Stimulated activated naive B cell treated with anti-CD40 and anti-IgM and Interleukin-4, amounts not matched to agents 10 μg/mL and 1 μg/mL and 100 μg/mL, for 72 hours (primary cell): ENCODE data around the gene DCTN2.
A peak's percentile ranks its signal among the peaks of the same experiment; 100 is the strongest.
"Not testable (repeated sequence)": the region's sequence is repeated elsewhere in the genome, so short reads cannot be mapped to it uniquely, and the experiment has no call there.

Experiments used
- ATAC-seq, 2 donors: fragments of 150-1000 bp; cut with Tn5 transposase; replicated peaks; 2 replicates each; pipeline ENCODE4 v1.10.0; 2021; ENCODE audit warnings: moderate library complexity in 1 of 2
- DNase-seq: peaks from one replicate; pipeline ENCODE4 v3.0.0; 2021
- H3K27ac Mint-ChIP-seq: one replicate; pipeline ENCODE4 v1.8.0; 2022; ENCODE audit warnings: mild to moderate bottlenecking, mixed read lengths
- H3K27me3 Mint-ChIP-seq, 2 donors: one replicate each; pipeline ENCODE4 v1.8.0; 2022; ENCODE audit warnings: mixed read lengths in 2 of 2
- H3K36me3 Mint-ChIP-seq, 2 donors: one replicate each; pipeline ENCODE4 v1.8.0; 2022; ENCODE audit warnings: mixed read lengths in 2 of 2, mild to moderate bottlenecking in 1 of 2
- H3K4me1 Mint-ChIP-seq, 2 donors: one replicate each; pipeline ENCODE4 v1.8.0; 2022; ENCODE audit warnings: mixed read lengths in 2 of 2, mild to moderate bottlenecking in 1 of 2
- H3K4me3 Mint-ChIP-seq, 2 donors: one replicate each; pipeline ENCODE4 v1.8.0; 2022; ENCODE audit warnings: mild to moderate bottlenecking in 2 of 2, mixed read lengths in 2 of 2, moderate library complexity in 1 of 2
- H3K9me3 Mint-ChIP-seq, 2 donors: one replicate each; pipeline ENCODE4 v1.8.0; 2022; ENCODE audit warnings: mixed read lengths in 2 of 2, mild to moderate bottlenecking in 1 of 2

The DCTN2 gene

DNA sequence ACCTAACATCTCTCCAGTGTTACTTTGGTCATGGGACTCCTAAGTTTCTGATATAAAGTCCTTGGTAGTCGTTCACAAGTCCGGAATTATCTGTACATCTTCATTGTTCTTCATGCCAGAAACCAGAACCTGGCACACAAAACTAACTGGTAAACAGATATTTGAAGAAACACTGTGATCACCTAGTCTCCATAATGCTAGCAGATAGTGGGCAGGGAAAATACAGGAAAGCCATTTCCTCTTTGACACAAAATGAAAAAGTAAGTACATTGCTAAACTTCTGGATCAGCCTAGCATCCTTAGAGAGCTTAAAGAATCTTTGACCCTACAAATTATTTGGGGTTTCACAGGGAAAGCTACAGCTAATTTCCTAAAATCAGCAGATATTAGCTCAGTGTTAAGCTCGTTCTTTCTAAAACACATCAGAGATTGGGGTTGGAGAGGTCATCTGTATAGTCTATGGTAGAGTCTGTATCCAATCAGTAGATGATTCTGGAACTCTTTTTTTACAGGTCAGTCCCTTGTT, 31.5 kb downstream of the DCTN2 start:
- peaks cover 61 to 84% of the 10 kb centered on the region in 2 donors for H3K36me3 Mint-ChIP-seq
- H3K4me1 Mint-ChIP-seq = peaks cover 18 to 40% of the 10 kb centered on the region in 2 donors
- no peak for ATAC-seq
- H3K9me3 Mint-ChIP-seq = no peaks in the 10 kb centered on the region
- H3K4me3 Mint-ChIP-seq = no peak overlapping the region
- H3K27me3 Mint-ChIP-seq = no peaks in the 10 kb centered on the region
- peak overlapping the region; percentile 31 for H3K27ac Mint-ChIP-seq
- no peak for DNase-seq

DNA sequence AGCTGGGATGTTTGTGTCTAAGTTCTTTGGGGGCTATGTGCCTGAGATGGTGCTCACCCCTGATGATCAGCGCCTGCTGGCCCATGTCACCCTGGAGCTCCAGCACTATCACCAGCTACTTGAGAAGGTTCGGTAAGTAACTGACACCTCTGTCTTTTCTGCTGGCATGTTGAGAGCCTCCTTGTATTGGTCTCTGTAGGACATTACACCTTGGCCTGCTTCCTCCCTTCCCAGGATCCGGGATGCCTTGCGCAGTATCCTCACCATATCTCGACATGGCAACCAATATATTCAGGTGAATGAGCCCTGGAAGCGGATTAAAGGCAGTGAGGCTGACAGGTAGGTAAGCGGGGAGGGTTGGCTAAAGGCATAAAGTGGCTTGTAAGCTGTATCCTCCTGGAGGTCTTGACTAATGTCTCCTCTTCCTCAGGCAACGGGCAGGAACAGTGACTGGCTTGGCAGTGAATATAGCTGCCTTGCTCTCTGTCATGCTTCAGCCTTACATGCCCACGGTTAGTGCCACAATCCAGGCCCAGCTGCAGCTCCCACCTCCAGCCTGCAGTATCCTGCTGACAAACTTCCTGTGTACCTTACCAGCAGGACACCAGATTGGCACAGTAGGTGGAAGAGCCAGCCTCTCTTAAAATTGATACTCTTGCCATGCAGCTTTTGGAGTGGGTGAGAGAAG, 32.1 kb downstream of the DCTN2 start:
- Mint-ChIP-seq H3K4me3 (no peak overlapping the region), H3K27me3 (no peaks in the 10 kb centered on the region), H3K4me1 (peaks cover 18 to 40% of the 10 kb centered on the region in 2 donors), H3K36me3 (peaks cover 61 to 79% of the 10 kb centered on the region in 2 donors), H3K27ac (peak overlapping the region; percentile 65), H3K9me3 (no peaks in the 10 kb centered on the region)
- ATAC-seq (no peak), DNase-seq (no peak)

DNA sequence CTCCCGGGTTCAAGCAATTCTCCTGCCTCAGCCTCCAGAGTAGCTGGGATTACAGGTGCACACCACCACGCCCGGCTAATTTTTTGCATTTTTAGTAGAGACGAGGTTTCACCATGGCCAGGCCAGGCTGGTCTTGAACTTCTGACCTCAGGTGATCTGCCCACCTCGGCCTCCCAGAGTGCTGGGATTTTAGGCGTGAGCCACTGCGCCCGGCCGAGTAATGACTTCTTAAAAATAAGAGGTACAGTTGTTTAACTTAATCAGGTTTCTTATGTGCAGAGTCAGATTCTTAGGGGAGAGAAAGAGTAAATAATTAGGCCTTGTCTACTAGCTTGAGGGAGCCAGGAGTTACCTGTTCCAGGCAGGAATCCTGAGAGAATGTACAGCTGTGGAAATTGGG, 32.7 kb downstream of the DCTN2 start:
- Mint-ChIP-seq H3K36me3 (peaks cover 62 to 78% of the 10 kb centered on the region in 2 donors), H3K4me1 (peaks cover 17 to 37% of the 10 kb centered on the region in 2 donors), H3K27ac (peak overlapping the region; percentile 65)
- not testable (repeated sequence) for H3K9me3 Mint-ChIP-seq, H3K27me3 Mint-ChIP-seq, ATAC-seq, DNase-seq, H3K4me3 Mint-ChIP-seq

DNA sequence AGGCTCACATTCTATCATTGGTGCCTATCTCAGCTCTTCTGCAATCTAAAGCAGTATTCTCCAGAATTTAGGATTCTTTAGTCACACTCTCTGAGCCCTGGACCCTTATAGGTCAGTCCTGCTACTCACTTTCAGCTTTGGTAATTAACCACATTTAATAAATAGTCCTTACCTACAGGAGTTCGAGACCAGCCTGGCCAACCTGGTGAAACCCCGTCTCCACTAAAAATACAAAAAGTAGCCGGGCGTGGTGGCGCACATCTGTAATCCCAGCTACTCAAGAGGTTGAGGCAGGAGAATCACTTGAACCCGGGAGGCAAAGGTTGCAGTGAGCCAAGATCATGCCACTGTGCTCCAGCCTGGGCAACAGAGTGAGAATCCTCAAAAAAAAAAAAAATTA, 33.3 kb downstream of the DCTN2 start:
- not testable (repeated sequence) for ATAC-seq, H3K9me3 Mint-ChIP-seq, DNase-seq, H3K4me3 Mint-ChIP-seq, H3K27me3 Mint-ChIP-seq, H3K27ac Mint-ChIP-seq
- peaks cover 58 to 75% of the 10 kb centered on the region in 2 donors for H3K36me3 Mint-ChIP-seq
- H3K4me1 Mint-ChIP-seq = peaks cover 12 to 31% of the 10 kb centered on the region in 2 donors

DNA sequence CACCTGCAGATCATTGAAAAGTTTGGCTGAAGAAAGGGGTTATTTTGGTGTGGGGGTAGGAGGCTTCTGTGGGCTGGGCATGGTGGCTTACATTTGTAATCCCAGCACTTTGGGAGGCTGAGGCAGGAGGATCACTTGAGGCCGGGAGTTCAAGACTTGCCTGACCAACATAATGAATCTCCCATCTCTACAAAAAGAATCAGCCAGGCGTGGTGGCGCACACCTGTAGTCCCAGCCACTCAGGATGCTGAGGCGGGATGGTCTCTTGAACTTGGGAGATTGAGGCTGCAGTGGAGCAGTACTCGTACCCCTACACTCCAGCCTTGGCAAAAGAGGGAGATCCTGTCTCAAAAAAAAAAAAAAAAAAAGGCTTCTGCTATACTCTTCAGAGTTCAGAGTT, 33.7 kb downstream of the DCTN2 start:
- Mint-ChIP-seq H3K4me3 (no peak overlapping the region), H3K27ac (peak overlapping the region; percentile 33), H3K9me3 (no peaks in the 10 kb centered on the region), H3K27me3 (no peaks in the 10 kb centered on the region), H3K4me1 (peaks cover 9 to 27% of the 10 kb centered on the region in 2 donors), H3K36me3 (peaks cover 58 to 71% of the 10 kb centered on the region in 2 donors)
- ATAC-seq = no peak
- no peak for DNase-seq

DNA sequence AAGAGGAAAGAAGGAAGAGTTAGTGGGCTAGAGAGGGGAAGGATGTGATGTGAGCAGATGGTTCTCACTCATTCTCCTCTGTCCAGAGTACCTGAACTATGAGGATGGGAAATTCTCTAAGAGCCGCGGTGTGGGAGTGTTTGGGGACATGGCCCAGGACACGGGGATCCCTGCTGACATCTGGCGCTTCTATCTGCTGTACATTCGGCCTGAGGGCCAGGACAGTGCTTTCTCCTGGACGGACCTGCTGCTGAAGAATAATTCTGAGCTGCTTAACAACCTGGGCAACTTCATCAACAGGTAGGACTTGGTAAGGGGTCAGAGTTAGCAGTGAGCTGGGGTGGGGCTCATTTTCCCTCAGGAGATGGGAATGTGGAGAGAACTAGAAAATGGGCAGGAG, 34.3 kb downstream of the DCTN2 start:
- no peak overlapping the region for H3K4me3 Mint-ChIP-seq
- DNase-seq (no peak), ATAC-seq (no peak)
- H3K9me3 Mint-ChIP-seq = no peaks in the 10 kb centered on the region
- no peaks in the 10 kb centered on the region for H3K27me3 Mint-ChIP-seq
- peaks cover 54 to 70% of the 10 kb centered on the region in 2 donors for H3K36me3 Mint-ChIP-seq
- peaks cover 8 to 21% of the 10 kb centered on the region in 2 donors for H3K4me1 Mint-ChIP-seq
- H3K27ac Mint-ChIP-seq = no peak overlapping the region

DNA sequence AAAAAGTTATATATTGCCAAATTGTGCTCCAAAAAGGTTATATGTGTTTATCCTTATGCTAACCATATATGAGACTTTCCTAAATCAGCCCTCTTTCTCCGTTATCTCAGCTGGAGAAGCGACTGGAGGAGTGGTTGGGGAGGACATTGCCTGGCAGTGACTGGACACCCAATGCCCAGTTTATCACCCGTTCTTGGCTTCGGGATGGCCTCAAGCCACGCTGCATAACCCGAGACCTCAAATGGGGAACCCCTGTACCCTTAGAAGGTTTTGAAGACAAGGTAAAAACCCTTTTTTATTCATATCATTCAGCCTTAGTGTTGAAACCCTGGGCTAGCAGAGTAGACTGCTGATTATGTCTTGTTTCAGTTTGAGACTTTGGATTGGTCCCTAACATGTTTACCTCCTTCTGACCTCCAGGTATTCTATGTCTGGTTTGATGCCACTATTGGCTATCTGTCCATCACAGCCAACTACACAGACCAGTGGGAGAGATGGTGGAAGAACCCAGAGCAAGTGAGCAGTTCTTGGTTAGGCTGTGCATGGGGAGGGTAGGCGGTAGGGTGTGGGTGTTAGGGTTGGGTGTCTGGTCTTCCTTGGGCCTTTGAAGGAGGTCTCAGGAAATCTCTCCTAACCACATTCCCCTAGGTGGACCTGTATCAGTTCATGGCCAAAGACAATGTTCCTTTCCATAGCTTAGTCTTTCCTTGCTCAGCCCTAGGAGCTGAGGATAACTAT, 35.2 kb downstream of the DCTN2 start:
- Mint-ChIP-seq H3K9me3 (no peaks in the 10 kb centered on the region), H3K4me1 (peaks cover 5 to 12% of the 10 kb centered on the region in 2 donors), H3K27me3 (no peaks in the 10 kb centered on the region), H3K4me3 (no peak overlapping the region), H3K36me3 (peaks cover 46 to 61% of the 10 kb centered on the region in 2 donors), H3K27ac (peak overlapping the region; percentile 74)
- DNase-seq (no peak), ATAC-seq (no peak)

DNA sequence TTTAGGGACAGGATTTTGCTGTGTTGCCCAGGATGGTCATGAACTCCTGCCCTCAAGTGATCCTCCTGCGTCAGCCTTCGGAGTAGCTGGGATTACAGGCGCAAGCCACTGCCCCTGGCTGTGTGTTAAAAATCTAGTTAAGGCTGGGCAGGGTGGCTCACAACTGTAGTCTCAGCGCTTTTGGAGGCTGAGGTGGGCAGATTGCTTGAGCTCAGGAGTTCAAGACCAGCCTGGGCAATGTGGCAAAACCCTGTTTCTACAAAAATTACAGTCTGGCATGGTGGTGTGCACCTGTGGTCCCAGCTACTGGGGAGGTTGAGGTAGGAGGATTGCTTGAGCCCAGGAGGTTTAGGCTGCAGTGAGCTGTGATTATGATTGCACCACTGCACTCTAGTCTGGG, 35.8 kb downstream of the DCTN2 start:
- Mint-ChIP-seq H3K4me1 (peaks cover 4 to 8% of the 10 kb centered on the region in 2 donors), H3K36me3 (peaks cover 45 to 57% of the 10 kb centered on the region in 2 donors), H3K9me3 (no peaks in the 10 kb centered on the region), H3K27ac (no peak overlapping the region), H3K4me3 (no peak overlapping the region), H3K27me3 (no peaks in the 10 kb centered on the region)
- DNase-seq (no peak), ATAC-seq (no peak)

DNA sequence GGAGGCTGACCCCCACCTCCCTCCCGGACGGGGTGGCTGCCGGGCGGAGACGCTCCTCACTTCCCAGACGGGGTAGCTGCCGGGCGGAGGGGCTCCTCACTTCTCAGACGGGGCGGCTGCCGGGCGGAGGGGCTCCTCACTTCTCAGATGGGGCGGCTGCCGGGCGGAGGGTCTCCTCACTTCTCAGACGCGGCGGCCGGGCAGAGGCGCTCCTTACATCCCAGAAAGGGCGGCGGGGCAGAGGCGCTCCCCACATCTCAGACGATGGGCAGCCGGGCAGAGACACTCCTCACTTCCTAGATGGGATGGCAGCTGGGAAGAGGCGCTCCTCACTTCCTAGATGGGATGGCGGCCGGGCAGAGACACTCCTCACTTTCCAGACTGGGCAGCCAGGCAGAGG, 39.2 kb downstream of the DCTN2 start:
- not testable (repeated sequence) for H3K4me1 Mint-ChIP-seq, H3K27me3 Mint-ChIP-seq, H3K27ac Mint-ChIP-seq, H3K9me3 Mint-ChIP-seq, H3K4me3 Mint-ChIP-seq, ATAC-seq, DNase-seq
- H3K36me3 Mint-ChIP-seq = peaks cover 37 to 49% of the 10 kb centered on the region in 2 donors

DNA sequence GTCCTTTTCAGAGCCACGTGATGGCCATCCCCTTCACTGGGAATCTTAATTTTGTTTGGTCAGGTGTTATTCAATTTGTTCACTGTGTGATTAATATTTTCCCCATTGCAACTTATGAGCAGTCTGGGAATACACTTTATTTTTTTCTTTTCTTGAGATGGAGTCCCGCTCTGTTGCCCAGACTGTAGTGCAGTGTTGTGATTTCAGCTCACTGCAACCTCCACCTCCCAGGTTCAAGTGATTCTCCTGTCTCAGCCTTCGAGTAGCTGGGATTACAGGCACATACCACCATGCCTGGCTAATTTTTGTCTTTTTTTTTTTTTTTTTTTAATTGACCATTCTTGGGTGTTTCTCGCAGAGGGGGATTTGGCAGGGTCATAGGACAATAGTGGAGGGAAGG, 40.5 kb downstream of the DCTN2 start:
- H3K27me3 Mint-ChIP-seq, ATAC-seq, H3K4me3 Mint-ChIP-seq, H3K27ac Mint-ChIP-seq, H3K9me3 Mint-ChIP-seq, DNase-seq, H3K4me1 Mint-ChIP-seq: not testable (repeated sequence)
- H3K36me3 Mint-ChIP-seq = peaks cover 34 to 46% of the 10 kb centered on the region in 2 donors

DNA sequence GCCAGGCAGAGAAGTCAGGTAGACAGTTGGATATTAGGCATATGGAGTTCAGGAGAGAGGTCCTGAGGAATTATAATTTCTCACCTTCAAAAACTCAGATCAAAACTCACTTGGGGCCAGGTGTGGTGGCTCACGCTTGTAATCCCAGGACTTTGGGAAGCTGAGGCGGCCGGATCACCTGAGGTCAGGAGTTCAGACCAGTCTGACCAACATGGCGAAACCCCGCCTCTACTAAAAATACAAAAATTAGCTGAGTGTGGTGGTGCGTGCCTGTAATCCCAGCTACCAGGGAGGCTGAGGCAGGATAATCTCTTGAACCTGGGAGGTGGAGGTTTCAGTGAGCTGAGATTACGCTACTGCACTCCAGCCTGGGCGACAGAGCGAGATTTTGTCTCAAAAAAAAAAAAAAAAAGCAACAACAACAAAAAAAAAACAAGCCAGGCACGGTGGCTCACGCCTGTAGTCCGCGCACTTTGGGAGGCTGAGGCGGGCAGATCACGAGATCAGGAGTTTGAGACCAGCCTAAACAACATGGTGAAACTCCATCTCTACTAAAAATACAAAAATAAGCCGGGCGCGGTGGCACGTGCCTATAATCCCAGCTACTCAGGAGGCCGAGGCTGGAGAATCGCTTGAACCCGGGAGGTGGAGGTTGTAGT, 44.6 kb downstream of the DCTN2 start:
- not testable (repeated sequence) for DNase-seq, ATAC-seq, H3K4me1 Mint-ChIP-seq, H3K4me3 Mint-ChIP-seq, H3K9me3 Mint-ChIP-seq, H3K27me3 Mint-ChIP-seq, H3K27ac Mint-ChIP-seq
- H3K36me3 Mint-ChIP-seq = peaks cover 51 to 59% of the 10 kb centered on the region in 2 donors

DNA sequence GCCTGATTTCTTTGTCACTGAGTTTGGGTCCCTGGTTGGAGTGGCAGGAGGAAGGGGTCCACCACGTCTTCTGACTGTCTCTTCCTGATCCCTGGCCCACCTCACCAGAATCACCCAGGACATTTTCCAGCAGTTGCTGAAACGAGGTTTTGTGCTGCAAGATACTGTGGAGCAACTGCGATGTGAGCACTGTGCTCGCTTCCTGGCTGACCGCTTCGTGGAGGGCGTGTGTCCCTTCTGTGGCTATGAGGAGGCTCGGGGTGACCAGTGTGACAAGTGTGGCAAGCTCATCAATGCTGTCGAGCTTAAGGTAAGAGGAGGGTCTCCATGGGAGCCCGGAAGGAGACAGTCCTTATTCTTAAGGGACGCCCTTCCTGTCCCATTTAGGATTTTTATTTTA, 46.8 kb downstream of the DCTN2 start:
- Mint-ChIP-seq H3K4me1 (peaks cover 7 to 9% of the 10 kb centered on the region in 2 donors), H3K27me3 (no peaks in the 10 kb centered on the region), H3K36me3 (peaks cover 59 to 63% of the 10 kb centered on the region in 2 donors), H3K27ac (no peak overlapping the region), H3K9me3 (peaks cover 0 to 2% of the 10 kb centered on the region in 2 donors), H3K4me3 (no peak overlapping the region)
- no peak for ATAC-seq
- no peak for DNase-seq

DNA sequence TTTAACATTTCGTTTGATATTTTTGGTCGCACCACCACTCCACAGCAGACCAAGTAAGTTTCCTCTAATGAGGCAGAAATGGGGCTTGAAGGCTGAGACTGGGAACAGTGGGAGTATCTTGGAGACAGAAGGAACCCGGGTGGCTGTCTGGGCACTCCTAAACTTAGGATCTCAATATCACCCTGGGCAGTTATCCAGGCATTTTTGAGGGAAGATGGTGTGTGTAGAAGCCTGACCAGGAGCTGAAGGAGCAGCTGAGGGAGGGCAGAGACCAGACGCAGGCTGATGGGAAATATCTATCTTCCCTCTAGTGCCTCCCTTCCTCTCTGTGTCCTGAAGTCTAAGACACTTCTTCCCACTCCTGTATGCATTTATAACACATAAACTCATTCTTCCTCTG, 48.4 kb downstream of the DCTN2 start:
- Mint-ChIP-seq H3K4me3 (no peak overlapping the region), H3K4me1 (peaks cover 7 to 9% of the 10 kb centered on the region in 2 donors), H3K9me3 (peaks cover 0 to 2% of the 10 kb centered on the region in 2 donors), H3K36me3 (peaks cover 57 to 59% of the 10 kb centered on the region in 2 donors), H3K27me3 (no peaks in the 10 kb centered on the region), H3K27ac (no peak overlapping the region)
- ATAC-seq (no peak), DNase-seq (no peak)

DNA sequence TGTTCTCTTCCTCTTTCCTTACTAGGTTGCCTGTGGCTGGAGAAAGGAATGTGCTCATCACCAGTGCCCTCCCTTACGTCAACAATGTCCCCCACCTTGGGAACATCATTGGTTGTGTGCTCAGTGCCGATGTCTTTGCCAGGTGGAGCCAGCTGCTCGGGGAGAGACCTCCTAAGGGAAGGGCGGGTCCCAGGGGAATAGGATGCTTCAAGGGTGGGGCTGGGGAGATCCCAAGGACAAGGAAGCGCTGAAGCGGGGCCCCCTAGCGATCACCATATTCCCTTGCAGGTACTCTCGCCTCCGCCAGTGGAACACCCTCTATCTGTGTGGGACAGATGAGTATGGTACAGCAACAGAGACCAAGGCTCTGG, 48.9 kb downstream of the DCTN2 start:
- DNase-seq (no peak), ATAC-seq (no peak)
- peaks cover 7 to 9% of the 10 kb centered on the region in 2 donors for H3K4me1 Mint-ChIP-seq
- H3K27me3 Mint-ChIP-seq = no peaks in the 10 kb centered on the region
- no peak overlapping the region for H3K4me3 Mint-ChIP-seq
- peaks cover 54 to 55% of the 10 kb centered on the region in 2 donors for H3K36me3 Mint-ChIP-seq
- H3K27ac Mint-ChIP-seq = no peak overlapping the region
- H3K9me3 Mint-ChIP-seq = peaks cover 0 to 2% of the 10 kb centered on the region in 2 donors
